GM18867 (cell line): ENCODE results near the gene CROCC2.

Experiments used
- ATAC-seq: cut with Tn5 transposase; IDR thresholded peaks from one replicate; pipeline ENCODE4 v1.9.1; 2021; ENCODE audit warnings: mild to moderate bottlenecking, moderate library complexity; ENCODE audit not compliant: unreplicated experiment

CROCC2 gene

GRCh38 chr2:240982821-240983281, 76.7 kb downstream of the CROCC2 start:
- no peak for ATAC-seq

- no peak for ATAC-seq
Observed at GRCh38 chr2:240983361-240983995, 77.3 kb downstream of the CROCC2 start.

GRCh38 chr2:240983996-240984498, 77.9 kb downstream of the CROCC2 start:
- no peak for ATAC-seq

- ATAC-seq, result no peak
Observed at GRCh38 chr2:240985881-240986786, 80.0 kb downstream of the CROCC2 start.

GRCh38 chr2:240986787-240987411, 80.8 kb downstream of the CROCC2 start:
- ATAC-seq, result no peak

GRCh38 chr2:240987588-240987987, 81.5 kb downstream of the CROCC2 start:
- no peak for ATAC-seq

GRCh38 chr2:240988146-240988545, 82.0 kb downstream of the CROCC2 start:
- no peak for ATAC-seq

GRCh38 chr2:240988571-240989271, 82.6 kb downstream of the CROCC2 start:
- ATAC-seq, result no peak

- no peak for ATAC-seq
Observed at GRCh38 chr2:240989451-240990265, 83.5 kb downstream of the CROCC2 start.

- no peak for ATAC-seq
Observed at GRCh38 chr2:240990266-240990529, 84.1 kb downstream of the CROCC2 start.

- ATAC-seq, result no peak
Observed at GRCh38 chr2:240990726-240991377, 84.7 kb downstream of the CROCC2 start.

- ATAC-seq, result no peak
Observed at GRCh38 chr2:240991378-240992263, 85.5 kb downstream of the CROCC2 start.

GRCh38 chr2:240992572-240993291, 86.6 kb downstream of the CROCC2 start:
- no peak for ATAC-seq

- ATAC-seq, result no peak
Observed at GRCh38 chr2:240993446-240994170, 87.5 kb downstream of the CROCC2 start.

- ATAC-seq, result no peak
Observed at GRCh38 chr2:240994171-240994896, 88.2 kb downstream of the CROCC2 start.

GRCh38 chr2:240995041-240996021, 89.2 kb downstream of the CROCC2 start:
- no peak for ATAC-seq
